Umbilical cord (tissue), 2 donors: ENCODE results near the gene UVRAG. TPM values are rescaled to one million over a fixed set of nuclear protein-coding genes. Genes with fewer than 3 reads are reported as not detected.
"Not testable (repeated sequence)": the region's sequence is repeated elsewhere in the genome, so short reads cannot be mapped to it uniquely, and the experiment has no call there.

ENCODE experiments used
- DNase-seq: peaks from one replicate; pipeline ENCODE4 v3.0.0-alpha.2; 2015; ENCODE audit warnings: low spot score
- total RNA-seq: library from RNA; depleted of rRNA; stranded (reverse); fragments of >200 nt; gene quantifications from one replicate; pipeline ENCODE4 v1.2.3, GENCODE V29; 2014; ENCODE audit warnings: low replicate concordance; ENCODE audit not compliant: insufficient read depth

UVRAG gene
- total RNA-seq, 1 donor from 2014 or later = 20.0 TPM

- DNase-seq = no peak
These were observed 198.5 kb downstream of the UVRAG start for GRCh38 chr11:76013526-76013925.

GRCh38 chr11:76023236-76024068, 208.4 kb downstream of the UVRAG start:
- DNase-seq = peak; percentile 37

GRCh38 chr11:76025068-76025467, 210.1 kb downstream of the UVRAG start:
- no peak for DNase-seq

- DNase-seq = no peak
These were observed 210.8 kb downstream of the UVRAG start for GRCh38 chr11:76025817-76026216.

- no peak for DNase-seq
These were observed 211.3 kb downstream of the UVRAG start for GRCh38 chr11:76026281-76026680.

GRCh38 chr11:76026862-76027261, 211.9 kb downstream of the UVRAG start:
- no peak for DNase-seq

GRCh38 chr11:76030286-76030685, 215.3 kb downstream of the UVRAG start:
- no peak for DNase-seq

- no peak for DNase-seq
These were observed 216.1 kb downstream of the UVRAG start for GRCh38 chr11:76030968-76031590.

- DNase-seq = no peak
These were observed 218.7 kb downstream of the UVRAG start for GRCh38 chr11:76033699-76034098.

GRCh38 chr11:76035020-76035419, 220.0 kb downstream of the UVRAG start:
- no peak for DNase-seq

- no peak for DNase-seq
These were observed 223.6 kb downstream of the UVRAG start for GRCh38 chr11:76038608-76039007.

- DNase-seq = no peak
These were observed 226.2 kb downstream of the UVRAG start for GRCh38 chr11:76041208-76041607.

- DNase-seq = no peak
These were observed 229.8 kb downstream of the UVRAG start for GRCh38 chr11:76044750-76045320.

GRCh38 chr11:76047231-76047630, 232.2 kb downstream of the UVRAG start:
- no peak for DNase-seq

GRCh38 chr11:76047766-76048165, 232.8 kb downstream of the UVRAG start:
- no peak for DNase-seq

GRCh38 chr11:76048763-76049162, 233.8 kb downstream of the UVRAG start:
- no peak for DNase-seq

- DNase-seq = no peak
These were observed 234.5 kb downstream of the UVRAG start for GRCh38 chr11:76049511-76049910.

- no peak for DNase-seq
These were observed 236.9 kb downstream of the UVRAG start for GRCh38 chr11:76051937-76052336.

- no peak for DNase-seq
These were observed 239.3 kb downstream of the UVRAG start for GRCh38 chr11:76054330-76054729.

GRCh38 chr11:76056876-76057275, 241.9 kb downstream of the UVRAG start:
- no peak for DNase-seq

GRCh38 chr11:76060475-76061036, 245.5 kb downstream of the UVRAG start:
- not testable (repeated sequence) for DNase-seq

- DNase-seq = no peak
These were observed 247.7 kb downstream of the UVRAG start for GRCh38 chr11:76062733-76063132.
